B cell (primary cell): ENCODE data around the gene LTB4R.

ENCODE experiments used
- EZH2 ChIP-seq: IDR thresholded peaks from 2 replicates; pipeline ENCODE4 v1.6.1; 2012; ENCODE audit warnings: borderline replicate concordance, low read depth, mild to moderate bottlenecking, moderate library complexity, low read length; ENCODE audit not compliant: insufficient read depth, poor library complexity, severe bottlenecking
- TF ChIP-seq, protein P1 (sequence below): fragments of 200-600 bp; IDR thresholded peaks from one replicate; pipeline ENCODE4 v1.8.0; 2022; ENCODE audit warnings: antibody characterized with exemption, mild to moderate bottlenecking

DNA sequence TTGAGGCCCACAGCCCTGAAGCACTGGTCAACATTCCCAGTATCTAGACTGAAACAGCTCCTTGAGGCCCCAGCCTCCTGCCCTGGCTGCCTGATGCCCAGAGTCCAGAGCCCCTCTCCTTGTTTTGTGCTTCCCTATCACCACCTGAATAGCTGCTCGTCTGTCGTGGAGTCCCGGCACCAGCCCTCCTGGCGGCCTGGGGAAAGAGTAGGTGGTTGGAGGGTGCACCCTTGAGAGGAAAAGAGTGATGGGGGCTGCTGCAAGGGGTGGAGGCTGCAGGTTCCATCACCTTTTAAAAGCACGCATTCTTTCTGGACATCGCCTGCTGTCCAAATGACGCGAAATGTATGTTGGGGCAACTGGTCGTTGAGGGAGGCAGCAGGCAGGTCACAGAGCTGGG lies 43.1 kb upstream of the LTB4R start:
- TF ChIP-seq, protein P1, sequence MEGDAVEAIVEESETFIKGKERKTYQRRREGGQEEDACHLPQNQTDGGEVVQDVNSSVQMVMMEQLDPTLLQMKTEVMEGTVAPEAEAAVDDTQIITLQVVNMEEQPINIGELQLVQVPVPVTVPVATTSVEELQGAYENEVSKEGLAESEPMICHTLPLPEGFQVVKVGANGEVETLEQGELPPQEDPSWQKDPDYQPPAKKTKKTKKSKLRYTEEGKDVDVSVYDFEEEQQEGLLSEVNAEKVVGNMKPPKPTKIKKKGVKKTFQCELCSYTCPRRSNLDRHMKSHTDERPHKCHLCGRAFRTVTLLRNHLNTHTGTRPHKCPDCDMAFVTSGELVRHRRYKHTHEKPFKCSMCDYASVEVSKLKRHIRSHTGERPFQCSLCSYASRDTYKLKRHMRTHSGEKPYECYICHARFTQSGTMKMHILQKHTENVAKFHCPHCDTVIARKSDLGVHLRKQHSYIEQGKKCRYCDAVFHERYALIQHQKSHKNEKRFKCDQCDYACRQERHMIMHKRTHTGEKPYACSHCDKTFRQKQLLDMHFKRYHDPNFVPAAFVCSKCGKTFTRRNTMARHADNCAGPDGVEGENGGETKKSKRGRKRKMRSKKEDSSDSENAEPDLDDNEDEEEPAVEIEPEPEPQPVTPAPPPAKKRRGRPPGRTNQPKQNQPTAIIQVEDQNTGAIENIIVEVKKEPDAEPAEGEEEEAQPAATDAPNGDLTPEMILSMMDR = no peak
- no peak for TF ChIP-seq EZH2
